ENCODE measurements around the gene CRB2. TPM values are rescaled to one million over a fixed set of nuclear protein-coding genes. Genes with fewer than 3 reads are reported as not detected.

Gene CRB2
- total and polyA plus RNA-seq, 2 of the 4 experiments (the other 2 are of a cell fraction): not detected

DNA sequence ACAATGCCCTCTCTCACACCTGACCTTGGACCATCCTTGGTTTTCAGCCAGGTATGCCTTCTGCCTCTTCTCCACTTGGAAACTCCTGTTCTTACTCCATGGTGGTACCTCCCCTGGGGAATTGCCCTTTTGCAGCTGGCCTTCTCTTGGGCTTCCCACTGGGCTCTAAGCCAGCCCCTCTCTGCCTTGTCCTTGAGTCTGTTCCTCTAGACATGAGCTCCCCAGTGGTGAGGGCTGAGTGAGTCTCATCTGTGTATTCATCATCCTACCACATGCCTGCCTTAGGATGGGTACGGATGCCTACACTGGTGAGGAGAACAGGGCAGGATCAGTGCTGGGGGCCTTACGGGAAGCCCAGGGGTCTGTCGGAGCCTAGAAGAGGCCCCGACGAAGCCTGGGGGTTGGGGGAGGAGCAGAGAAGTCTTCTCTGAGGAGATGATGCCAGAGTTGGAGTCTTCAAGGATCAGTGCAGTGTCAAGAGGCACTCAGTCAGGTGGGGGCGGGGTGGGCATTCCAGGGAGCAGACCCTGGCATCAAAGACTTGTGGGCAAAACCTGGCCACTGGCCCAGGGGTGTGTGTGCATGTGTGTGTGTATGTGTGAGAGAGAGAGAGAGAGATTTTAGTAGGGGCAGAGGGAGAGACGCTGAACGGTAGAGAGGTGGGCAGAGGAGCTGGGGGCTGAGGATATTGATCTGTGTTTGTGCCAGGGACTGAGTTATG, 5.2 kb upstream of the CRB2 start:
- Histone ChIP-seq H2AK9ac (replicated peaks; ENCODE audit: low read depth, low read length, poor library complexity) (no peak overlapping the region), H4K91ac (ENCODE audit: insufficient read depth, low read depth, low read length) (no peak overlapping the region), H2BK20ac (ENCODE audit: low read depth, low read length) (no peak overlapping the region), H3K4me2 (ENCODE audit: low read depth, low read length) (no peak overlapping the region), H3K14ac (replicated peaks; ENCODE audit: low read depth, low read length) (no peak overlapping the region), H3K56ac (ENCODE audit: extremely low read depth, insufficient read depth, low read length) (no peak overlapping the region), H4K5ac (ENCODE audit: low read depth, low read length) (no peak overlapping the region), H2BK15ac (ENCODE audit: low read depth, low read length) (no peak overlapping the region), H2AK5ac (ENCODE audit: low read depth, low read length) (no peak overlapping the region), H3K18ac (ENCODE audit: low read depth, low read length) (no peak overlapping the region), H4K20me1 (ENCODE audit: insufficient read depth, low read length) (peaks cover 3% of the 10 kb centered on the region; the same call in 1 of the 2 replicates), H2AFZ (replicated peaks; ENCODE audit: low read length, poor library complexity) (no peak overlapping the region), H3K36me3 (ENCODE audit: control insufficient read depth, insufficient read depth, low read length) (no peaks in the 10 kb centered on the region), H4K8ac (ENCODE audit: low read depth in 2 of 2, low read length in 2 of 2) (no peak overlapping the region), H3K27ac (ENCODE audit: insufficient read depth, low read length) (no peak overlapping the region), H3K9me3 (ENCODE audit: control insufficient read depth, insufficient read depth, low read length) (no peaks in the 10 kb centered on the region), H3K79me1 (ENCODE audit: low read depth in 1 of 2, low read length in 2 of 2) (no peaks in the 10 kb centered on the region), H2BK120ac (ENCODE audit: low read depth, low read length) (no peak overlapping the region), H2BK5ac (ENCODE audit: low read depth, low read length, poor library complexity, severe bottlenecking) (no peak overlapping the region), H3K27me3 (ENCODE audit: control insufficient read depth, insufficient read depth, low read length) (peaks cover 47% of the 10 kb centered on the region), H3K4me1 (ENCODE audit: control insufficient read depth, insufficient read depth, low read length) (peaks cover 2% of the 10 kb centered on the region; the same call in 1 of the 2 replicates), H3K9me1 (ENCODE audit: insufficient read depth, low read length) (peaks cover 4% of the 10 kb centered on the region), H3K4ac (ENCODE audit: low read depth, low read length) (no peak overlapping the region), H3K9ac (ENCODE audit: low read depth, low read length) (no peak overlapping the region), H3K4me3 (ENCODE audit: insufficient read depth, low read depth, low read length) (no peak overlapping the region), H3K23ac (ENCODE audit: low read depth, low read length) (no peak overlapping the region)
- 61% methylated on average over 5 of the region's 8 CpGs; no CpG with 5 or more reads in 1 of the 2 experiments for WGBS, 2 experiments (ENCODE audit: extremely low coverage in 2 of 2, insufficient read length in 1 of 2)
- intact Hi-C loops (cut with micrococcal nuclease) (loop anchor here (1.0 to 10.0 kb wide), 6 partner anchors 248 to 883 kb away; partner anchors contain the start of gene RC3H2), dilution Hi-C loops (cut with HindIII; ENCODE audit: low sequenced_read_pairs, unreplicated experiment) (no loop called here), in situ Hi-C loops (cut with MboI; ENCODE audit: low sequenced_read_pairs) (loop anchor here (5.0 kb wide), 1 partner anchor 268 kb away; no protein-coding TSS in a partner anchor)
- POLR2A ChIA-PET (ENCODE audit: unreplicated experiment): no interaction called here
- TF ChIP-seq RCOR1 (IDR thresholded peaks at IDR 0.05; ENCODE audit: insufficient replicate concordance, low read length): no peak
- no peak for TF ChIP-seq CHD1 (IDR thresholded peaks at IDR 0.05; ENCODE audit: low read depth, low read length)
- TF ChIP-seq RFX5 (IDR thresholded peaks at IDR 0.05; ENCODE audit: low read depth, low read length): no peak
- no peak for TF ChIP-seq SMC3 (IDR thresholded peaks at IDR 0.05; ENCODE audit: low read depth, low read length)
- TF ChIP-seq BHLHE40 (IDR thresholded peaks at IDR 0.05; ENCODE audit: low read depth, low read length): no peak
- no peak for TF ChIP-seq MAFK (IDR thresholded peaks at IDR 0.05; ENCODE audit: low read depth, low read length)
- TF ChIP-seq MXI1 (IDR thresholded peaks at IDR 0.05; ENCODE audit: borderline replicate concordance, low read depth, low read length): no peak
- TF ChIP-seq, protein P1, sequence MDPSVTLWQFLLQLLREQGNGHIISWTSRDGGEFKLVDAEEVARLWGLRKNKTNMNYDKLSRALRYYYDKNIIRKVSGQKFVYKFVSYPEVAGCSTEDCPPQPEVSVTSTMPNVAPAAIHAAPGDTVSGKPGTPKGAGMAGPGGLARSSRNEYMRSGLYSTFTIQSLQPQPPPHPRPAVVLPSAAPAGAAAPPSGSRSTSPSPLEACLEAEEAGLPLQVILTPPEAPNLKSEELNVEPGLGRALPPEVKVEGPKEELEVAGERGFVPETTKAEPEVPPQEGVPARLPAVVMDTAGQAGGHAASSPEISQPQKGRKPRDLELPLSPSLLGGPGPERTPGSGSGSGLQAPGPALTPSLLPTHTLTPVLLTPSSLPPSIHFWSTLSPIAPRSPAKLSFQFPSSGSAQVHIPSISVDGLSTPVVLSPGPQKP (IDR thresholded peaks at IDR 0.05; ENCODE audit: borderline replicate concordance, low read depth, low read length): no peak
- TF ChIP-seq, protein P2, sequence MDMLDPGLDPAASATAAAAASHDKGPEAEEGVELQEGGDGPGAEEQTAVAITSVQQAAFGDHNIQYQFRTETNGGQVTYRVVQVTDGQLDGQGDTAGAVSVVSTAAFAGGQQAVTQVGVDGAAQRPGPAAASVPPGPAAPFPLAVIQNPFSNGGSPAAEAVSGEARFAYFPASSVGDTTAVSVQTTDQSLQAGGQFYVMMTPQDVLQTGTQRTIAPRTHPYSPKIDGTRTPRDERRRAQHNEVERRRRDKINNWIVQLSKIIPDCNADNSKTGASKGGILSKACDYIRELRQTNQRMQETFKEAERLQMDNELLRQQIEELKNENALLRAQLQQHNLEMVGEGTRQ (IDR thresholded peaks at IDR 0.05; ENCODE audit: low read depth, low read length): no peak
- no peak for TF ChIP-seq CEBPB (IDR thresholded peaks at IDR 0.05; ENCODE audit: low read depth, low read length)
- TF ChIP-seq, protein P3, sequence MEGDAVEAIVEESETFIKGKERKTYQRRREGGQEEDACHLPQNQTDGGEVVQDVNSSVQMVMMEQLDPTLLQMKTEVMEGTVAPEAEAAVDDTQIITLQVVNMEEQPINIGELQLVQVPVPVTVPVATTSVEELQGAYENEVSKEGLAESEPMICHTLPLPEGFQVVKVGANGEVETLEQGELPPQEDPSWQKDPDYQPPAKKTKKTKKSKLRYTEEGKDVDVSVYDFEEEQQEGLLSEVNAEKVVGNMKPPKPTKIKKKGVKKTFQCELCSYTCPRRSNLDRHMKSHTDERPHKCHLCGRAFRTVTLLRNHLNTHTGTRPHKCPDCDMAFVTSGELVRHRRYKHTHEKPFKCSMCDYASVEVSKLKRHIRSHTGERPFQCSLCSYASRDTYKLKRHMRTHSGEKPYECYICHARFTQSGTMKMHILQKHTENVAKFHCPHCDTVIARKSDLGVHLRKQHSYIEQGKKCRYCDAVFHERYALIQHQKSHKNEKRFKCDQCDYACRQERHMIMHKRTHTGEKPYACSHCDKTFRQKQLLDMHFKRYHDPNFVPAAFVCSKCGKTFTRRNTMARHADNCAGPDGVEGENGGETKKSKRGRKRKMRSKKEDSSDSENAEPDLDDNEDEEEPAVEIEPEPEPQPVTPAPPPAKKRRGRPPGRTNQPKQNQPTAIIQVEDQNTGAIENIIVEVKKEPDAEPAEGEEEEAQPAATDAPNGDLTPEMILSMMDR (conservative IDR thresholded peaks at IDR 0.05; ENCODE audit: low read depth, low read length): no peak
- CTCF ChIA-PET: interaction anchor here (0.6 to 2.3 kb wide), 5 partner anchors 9 to 437 kb away, joined by 3 to 6 read pairs (median 4); partner anchors contain the start of gene ZBTB6
- BruUV-seq (replicated peaks): no TSS peak
- ATAC-seq (ENCODE audit: low read depth): no peak
- no peak for DNase-seq

Measured in IMR-90 (cell line).